Stimulated activated CD8-positive, alpha-beta memory T cell treated with anti-CD3 and anti-CD28 coated beads, Interleukin-2, amount 100 ng/mL, for 1 hour (primary cell): ENCODE results near the gene DPY19L2.
"Not testable (repeated sequence)": the region's sequence is repeated elsewhere in the genome, so short reads cannot be mapped to it uniquely, and the experiment has no call there.

Experiments
- DNase-seq, 2 donors: peaks; one replicate each; pipeline ENCODE4 v3.0.0-alpha.2; 2020; ENCODE audit warnings: low read depth in 2 of 2

DPY19L2 gene

DNA sequence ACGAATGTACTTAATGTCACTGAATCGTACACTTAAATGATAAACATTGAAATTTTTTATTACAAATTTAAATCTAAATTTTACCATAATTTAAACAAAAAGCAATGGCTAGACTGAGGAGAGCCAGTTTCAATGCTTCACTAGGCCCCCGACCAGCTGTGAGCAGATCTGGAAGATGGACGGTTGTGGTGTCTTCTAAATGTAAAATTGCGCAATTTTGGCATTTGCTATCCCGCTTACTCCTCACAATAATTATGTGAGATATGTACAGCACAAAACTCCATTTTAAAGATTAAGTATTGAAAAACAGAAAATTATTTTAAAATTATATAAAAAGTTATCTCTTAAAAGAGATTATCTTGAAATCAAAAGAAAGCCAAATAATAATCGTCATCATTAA is 5.3 kb downstream of the DPY19L2 start:
- not testable (repeated sequence) for DNase-seq

DNA sequence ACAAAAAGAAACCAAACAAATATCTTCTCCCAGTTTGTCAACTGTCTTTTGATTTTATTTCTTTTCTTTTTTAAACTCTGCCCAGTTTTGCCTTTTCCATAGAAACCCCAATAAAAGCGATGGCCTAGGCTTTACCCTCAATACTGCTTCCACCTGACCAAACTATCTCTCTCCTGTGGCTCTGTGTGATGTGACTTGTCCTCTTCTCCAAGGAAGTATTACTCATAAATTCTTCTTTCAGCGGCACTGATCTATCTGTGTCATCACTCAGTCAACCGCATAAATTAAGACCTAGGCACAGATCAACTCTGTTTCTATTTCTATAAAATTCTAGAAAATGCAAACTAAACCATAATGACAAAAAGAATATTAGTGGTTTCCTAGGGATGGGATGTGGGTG is 9.8 kb downstream of the DPY19L2 start:
- DNase-seq: not testable (repeated sequence)

DNA sequence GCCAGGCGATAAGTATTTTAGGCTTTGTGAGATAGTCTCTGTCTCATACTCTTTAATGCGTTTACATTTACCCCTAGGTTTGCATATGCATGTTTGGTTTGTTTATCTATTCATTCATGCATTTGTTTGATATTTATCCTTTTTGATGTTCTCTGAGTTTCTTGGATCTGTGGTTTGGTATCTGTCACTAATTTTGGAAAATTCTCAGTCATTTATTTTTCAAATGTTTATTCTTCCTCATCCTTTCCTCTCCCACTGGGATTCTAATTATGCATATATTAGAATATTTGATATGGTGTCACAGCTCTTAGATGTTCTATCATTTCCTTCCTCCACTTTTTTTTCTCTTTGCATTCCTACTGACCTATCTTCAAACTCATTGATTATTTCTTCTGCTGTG is 11.9 kb downstream of the DPY19L2 start:
- DNase-seq: not testable (repeated sequence)

DNA sequence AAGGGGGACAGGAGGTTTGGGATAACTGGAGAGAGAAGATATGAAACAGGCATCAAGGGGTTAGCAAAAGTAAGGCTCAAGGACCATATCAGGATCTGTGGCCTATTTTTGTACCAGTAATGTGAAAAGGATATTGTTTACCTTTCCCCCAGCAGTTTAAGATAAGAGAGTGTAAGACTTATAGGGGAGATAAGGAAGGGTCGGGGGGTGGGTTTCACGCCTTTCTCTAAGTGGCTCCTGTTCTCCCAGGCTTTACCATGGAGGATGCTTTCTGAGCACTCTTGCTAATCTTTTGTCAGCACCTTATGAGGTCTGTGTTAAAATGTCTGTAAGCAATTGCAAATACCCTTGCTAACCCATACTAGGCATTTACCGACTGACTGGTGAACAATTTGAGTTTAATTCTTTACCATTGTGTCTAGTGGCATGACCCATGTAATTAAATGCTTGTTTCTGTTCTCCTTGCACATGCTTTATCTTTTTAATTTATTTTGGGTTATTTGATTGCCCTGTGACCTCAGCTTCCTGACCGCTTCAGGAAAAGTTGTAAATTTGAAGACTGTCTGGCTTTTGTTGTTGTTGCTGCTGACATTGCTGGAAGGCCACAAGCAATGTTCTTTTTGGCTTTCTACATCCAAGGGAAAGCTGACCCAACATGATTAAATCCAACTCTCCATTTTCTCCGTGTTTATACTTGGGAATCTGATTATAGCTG is 12.6 kb downstream of the DPY19L2 start:
- DNase-seq: not testable (repeated sequence)

DNA sequence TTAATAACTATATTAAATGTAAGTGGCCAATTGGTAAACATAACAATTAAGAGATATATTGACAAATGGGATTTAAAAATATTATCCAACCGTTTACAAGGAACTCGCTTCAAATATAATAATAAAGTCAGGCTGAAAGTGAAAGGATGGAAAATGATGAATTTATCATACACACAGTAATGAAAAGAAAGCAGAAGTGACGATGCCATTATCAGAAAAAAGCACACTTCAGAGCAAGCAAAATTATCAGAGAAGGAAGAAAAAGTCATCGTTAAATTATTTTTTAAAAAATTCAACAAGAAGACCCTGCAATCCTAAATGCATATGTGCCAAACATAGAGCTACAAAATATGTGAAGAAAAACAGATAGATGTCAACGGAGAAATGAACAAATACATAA is 13.8 kb downstream of the DPY19L2 start:
- DNase-seq: not testable (repeated sequence)

DNA sequence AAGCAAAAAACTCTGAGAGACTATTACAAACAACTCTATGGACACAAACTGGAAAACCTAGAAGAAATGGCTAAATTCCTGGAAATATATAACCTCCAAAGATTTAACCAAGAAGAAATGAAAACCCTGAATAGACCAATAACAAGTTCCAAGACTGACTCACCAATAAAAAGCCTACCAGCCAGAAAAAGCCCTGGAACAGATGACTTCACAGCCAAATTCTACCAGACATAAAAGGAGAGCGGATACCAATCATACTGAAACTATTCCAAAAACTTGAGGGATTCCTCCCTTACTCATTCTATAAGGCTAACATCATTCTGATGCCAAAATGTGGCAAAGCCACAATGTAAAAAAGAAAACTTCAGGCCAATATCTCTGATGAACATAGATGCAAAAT is 18.8 kb downstream of the DPY19L2 start:
- DNase-seq: not testable (repeated sequence)

DNA sequence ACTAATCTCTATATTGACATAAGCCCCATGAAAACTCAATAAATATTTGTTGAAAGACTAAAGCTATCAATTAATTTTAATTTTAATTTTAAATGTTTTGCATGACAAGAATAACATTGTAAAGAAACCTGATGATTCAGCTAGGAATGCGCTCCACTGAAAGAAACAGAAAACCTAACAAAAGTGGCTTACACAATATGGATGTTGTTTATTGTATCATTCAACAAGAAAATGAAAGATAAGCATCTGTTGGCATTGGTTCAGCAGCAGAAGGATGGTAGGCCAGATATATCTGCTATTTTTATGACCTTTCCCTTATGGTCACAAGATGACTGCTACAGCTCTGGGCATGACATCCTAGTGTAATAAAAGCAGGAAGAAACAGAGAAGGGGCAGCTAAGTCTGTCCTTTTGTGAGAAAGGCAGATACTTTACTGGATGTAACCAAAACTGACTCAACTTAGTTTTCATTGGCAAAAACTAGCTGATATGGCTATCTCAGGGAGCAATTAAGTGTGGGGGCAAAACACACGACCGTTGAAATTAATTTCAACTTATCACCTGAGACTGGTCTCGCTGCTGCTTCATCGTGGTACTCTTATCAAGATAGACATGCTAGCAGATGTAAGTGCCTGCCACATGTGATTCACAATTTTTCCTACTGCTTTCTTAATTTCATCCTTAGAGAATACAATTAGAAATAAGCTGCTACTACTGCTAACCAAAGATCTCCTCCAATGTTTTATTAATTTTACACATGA is 24.7 kb downstream of the DPY19L2 start:
- DNase-seq: not testable (repeated sequence)

DNA sequence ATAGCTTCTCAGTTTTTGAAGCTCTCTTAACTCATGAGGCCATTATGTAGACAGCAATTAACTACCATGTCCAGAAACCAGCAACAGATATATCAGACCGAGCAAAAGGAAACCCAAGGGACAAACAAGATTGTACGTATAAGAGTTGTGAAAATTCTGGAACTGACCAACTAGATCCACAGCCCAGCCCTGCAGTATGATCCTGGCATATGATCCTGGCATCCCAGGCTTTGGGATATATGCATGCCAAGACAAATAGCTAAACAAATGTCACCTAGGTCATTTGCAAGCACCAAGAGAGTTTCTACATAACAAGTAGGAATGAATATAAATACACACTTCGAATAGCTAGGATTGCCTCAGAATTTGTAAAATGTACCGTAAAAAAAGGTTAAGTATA is 44.0 kb downstream of the DPY19L2 start:
- DNase-seq: not testable (repeated sequence)

DNA sequence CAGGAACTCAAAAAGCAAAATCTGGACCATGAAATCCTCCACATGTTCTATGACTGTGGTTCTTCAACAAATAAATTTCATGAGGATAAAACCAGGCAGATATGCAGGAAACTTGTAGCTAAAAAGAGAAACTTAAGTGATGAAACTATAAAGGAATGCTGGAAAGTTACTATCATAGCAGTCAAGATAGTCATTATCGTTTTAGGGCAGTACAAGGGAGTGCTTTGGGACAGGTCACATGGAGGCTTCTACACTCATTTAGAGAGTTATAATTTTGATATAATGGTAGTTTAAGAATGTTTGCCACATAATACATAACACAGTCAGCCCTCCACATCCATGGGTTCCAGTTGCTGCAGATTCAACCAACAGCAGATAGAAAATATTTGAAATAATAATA is 52.7 kb downstream of the DPY19L2 start:
- not testable (repeated sequence) for DNase-seq

DNA sequence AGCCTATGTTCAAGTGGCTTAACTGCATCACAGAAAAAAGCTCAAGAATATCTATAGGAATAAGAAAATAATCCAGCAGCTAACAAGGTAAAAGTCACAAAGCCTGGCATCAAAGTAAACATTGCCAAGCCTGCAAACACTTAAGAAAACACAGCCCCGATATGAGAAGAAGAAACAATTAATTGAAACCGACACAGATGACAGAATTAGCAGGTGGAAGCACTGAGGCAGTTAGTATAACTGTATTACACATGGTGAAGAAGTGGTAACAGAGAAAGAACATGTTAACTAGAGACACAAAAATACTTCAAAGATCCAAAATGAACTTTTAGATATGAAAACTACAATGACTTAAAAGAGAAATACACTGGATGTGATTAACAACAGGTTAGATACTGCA is 57.0 kb downstream of the DPY19L2 start:
- not testable (repeated sequence) for DNase-seq

DNA sequence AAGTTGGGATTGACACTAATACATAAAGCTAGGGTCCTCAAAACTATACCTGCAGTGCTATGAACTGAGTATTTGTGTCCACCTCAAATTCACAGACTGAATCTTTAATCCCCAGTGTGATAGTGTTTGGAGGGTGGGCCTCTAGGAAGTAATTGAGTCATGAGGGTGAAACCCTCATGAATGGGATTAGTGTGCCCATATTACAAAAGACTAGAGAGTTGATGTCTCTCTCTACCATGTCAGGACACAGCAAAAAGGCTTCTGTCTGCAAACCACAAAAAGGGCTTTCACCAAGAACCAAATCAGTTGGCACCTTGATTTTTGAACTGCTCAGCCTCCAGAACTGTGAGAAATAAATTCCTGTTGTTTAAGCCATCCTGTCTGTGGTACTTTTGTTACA is 59.0 kb downstream of the DPY19L2 start:
- not testable (repeated sequence) for DNase-seq

DNA sequence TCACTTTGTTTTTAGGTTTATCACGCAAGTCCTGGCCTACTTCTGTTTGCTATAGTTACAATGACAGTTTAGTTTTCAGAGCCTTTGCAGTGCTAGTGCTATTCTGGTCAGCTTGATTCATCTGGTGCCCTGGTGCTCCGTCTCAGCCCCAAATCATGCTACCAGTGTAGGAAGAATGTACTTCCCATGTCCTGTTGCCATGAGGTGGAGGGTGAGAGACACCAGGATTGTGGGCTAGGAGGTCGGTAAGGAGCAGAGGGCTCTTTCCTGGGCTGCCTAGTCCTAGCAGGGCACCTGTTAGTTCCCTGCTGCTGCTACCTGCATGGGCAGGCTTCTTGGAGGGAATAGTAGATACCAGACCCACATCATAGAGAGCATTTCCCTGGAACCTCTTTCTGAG is 63.3 kb downstream of the DPY19L2 start:
- not testable (repeated sequence) for DNase-seq

DNA sequence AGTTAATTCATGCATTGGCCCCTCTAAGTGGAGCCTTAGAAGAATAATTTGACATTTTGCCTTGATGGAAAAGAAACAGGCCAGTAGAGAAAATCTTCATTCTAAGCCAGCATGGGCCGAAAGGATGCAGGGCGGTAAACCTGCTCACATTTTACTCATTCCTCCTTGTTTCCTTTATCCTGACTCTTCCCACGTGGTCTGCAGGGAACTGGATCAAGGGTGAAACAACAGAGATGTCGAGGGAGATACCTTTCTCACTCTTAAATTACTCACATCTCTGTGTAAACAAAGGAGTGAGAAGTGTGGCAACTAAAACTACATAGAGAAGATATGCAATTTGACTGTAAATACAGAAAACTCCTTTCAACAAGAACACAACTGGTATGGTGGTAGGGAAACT is 73.5 kb downstream of the DPY19L2 start:
- DNase-seq: not testable (repeated sequence)

DNA sequence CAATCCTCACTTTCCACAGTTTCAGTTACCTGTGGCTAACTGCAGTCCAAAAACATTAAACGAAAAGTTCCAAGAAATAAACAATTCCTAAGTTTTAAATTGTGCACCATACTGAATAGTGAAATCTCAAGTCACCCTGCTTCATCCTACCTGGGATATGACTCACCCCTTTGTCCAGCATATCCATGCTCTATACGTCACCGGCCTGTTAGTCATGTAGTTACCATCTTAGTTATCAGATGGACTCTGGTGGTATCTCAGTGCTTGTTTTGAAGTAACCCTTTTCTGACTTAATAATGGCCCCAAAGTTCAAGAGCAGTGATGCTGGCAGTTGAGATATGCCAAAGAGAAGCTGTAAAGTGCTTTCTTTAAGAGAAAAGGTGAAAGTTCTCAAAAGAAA is 83.9 kb downstream of the DPY19L2 start:
- not testable (repeated sequence) for DNase-seq

DNA sequence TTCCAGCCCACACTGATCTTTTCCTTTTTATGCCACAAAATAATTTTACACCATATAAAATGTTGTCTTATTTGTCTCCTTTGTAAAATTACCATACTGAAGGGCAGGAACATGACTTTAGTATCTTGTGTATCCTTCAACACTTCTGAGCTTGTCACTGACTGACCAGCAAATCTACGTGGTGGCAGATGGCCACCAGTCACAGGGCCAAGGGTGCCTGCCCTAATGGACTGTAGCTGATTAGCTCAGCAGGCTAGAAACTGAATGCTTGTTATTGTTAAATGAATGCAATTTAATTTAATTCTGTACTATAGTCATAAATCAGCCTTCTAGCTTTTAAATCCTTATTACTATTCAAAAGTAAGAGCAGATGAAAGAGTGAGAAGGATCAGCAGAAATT is 85.0 kb downstream of the DPY19L2 start:
- DNase-seq: not testable (repeated sequence)

DNA sequence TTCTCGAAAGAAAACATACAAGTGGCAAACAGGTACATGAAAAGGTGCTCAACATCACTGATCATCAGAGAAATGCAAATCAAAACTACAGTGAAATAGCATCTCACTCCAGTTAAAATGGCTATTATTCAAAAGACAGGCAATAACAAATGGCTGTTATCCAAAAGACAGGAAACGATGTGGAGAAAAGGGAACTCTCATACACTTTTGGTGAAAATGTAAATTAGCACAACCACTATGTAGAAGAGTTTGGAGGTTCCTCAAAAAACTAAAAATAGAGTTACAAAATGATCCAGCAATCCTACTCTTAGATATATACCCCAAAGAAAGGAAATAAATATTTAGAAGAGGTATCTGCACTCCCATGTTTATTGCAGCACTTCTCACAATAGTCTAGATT is 90.7 kb downstream of the DPY19L2 start:
- not testable (repeated sequence) for DNase-seq

DNA sequence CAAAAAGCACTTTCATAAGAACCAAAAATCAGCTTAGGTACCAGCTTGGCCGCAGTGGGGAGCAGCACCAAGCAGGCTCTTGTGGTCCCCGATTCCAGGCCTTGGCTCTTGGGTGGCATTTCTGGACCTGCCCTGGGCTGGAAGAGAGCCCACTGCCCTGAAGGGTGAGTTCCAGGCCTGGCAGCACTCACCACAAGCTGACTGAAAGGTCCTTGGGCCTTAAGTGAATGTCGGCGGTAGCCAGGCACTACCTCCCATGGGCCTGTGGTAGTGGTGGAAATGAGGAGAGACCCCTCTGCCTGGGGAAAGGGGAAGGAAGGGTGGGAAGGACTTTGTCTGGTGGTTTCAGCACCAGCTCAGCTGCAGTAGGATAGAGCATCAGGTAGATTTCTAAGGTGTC is 96.3 kb downstream of the DPY19L2 start:
- not testable (repeated sequence) for DNase-seq

DNA sequence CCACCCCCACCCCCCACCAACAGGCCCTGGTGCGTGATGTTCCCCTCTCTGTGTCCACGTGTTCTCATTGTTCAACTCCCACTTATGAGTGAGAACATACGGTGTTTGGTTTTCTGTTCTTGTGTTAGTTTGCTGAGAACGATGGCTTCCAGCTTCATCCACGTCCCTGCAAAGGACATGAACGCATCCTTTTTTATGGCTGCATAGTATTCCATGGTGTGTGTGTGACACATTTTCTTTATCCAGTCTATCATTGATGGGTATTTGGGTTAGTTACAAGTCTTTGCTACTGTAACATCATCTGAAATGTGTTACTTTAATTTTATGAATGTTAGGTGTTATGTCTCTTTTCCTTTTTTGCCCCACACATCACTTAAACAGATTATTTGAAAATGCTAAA is 109.8 kb downstream of the DPY19L2 start:
- not testable (repeated sequence) for DNase-seq

DNA sequence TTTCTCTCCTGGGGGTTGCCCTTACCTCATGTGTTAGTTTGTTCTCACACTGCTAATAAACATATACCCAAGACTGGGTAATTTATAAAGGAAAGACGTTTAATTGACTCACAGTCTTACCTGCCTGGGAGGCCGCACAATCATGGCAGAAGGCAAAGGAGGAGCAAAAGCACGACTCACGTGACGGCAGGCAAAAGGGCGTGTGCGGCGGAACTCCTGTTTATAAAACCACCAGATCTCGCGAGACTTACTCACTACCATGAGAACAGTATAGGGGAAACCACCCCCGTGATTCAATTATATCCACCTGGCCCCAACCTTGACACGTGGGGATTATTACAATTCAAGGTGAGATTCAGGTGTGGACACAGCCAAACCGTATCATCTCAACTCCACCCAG is 116.9 kb downstream of the DPY19L2 start:
- not testable (repeated sequence) for DNase-seq

DNA sequence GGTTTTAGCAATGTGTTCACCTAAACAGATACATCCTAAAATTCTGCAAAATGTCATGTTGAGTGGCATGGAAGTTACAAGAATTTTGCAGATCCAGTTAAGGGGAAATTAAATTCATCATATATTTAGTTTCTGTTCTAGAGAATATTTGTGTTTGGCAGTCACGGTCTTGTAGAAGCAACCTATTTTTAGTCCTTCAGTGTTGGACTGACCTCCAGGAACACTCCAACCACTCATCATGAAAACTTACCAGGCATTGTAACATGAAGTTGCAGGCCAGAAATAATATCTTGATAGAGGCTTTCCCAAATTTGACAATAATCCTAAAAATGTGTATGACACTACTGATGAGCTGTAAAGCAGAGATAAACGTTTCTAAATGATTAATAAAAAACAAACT is 119.3 kb downstream of the DPY19L2 start:
- DNase-seq: not testable (repeated sequence)

DNA sequence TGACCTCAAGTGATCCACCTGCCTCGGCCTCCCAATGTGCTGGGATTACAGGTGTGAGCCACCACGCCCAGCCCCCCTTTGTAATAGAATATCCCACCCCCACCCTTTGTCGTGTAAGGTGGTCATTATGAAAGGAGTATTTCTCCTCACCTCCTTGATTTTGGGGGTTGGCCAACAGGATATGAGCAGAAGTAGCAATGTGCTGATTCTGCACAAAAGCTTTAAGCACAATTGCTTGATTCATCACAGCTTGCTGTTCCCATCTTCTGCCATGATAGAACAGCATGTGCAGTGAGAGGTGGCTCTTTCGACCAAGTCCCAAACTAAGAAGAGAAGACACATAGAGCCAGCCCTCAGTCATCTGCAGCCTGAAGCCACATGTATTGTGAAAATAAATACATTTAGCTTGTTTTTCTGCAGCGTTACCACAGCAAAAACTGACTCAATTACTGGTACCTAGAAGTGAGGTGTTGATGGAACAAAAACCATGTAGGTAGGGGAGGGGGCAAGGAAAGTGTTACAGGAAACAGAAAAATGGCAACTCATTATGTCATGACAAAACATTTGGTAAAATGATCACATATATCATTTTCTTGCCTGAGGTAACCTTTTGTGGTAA is 122.9 kb downstream of the DPY19L2 start:
- DNase-seq: not testable (repeated sequence)

DNA sequence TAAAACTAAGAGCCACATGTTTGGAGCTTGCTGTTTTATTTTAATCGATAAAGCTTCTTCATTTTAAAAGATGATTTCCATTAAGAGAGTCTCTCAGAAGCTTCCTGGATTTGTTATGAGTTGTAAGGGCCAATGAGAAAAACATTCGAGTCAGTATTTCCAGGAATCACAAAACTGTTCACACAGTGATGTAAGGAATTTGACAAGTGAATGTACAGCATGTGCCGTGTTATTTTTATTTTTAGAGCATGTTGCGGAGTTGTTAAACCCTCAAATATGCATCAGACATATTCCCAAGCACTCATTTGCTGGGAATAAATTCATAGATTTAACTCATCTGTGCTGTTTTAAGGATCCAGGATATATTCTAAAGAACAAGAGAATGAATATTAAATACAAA is 129.6 kb downstream of the DPY19L2 start:
- not testable (repeated sequence) for DNase-seq

DNA sequence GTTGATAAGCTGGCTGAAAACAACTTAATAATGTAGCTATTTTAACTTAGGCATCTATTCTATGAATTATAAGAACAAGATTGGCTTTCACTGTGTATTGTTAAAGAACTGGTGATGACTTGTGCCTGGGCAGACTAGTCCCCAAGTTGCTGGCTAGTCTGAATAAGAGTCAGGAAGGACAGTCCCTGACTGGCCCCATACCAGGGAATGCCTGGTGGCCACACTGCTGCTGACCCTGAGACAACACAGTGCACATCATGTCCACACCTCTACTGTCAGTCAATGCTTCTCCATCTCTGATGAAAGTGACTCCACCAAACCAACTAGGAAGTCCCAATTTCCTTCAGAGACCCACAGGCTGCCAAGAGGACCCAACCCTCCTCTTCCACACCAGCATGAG is 130.5 kb downstream of the DPY19L2 start:
- DNase-seq: not testable (repeated sequence)
